ENCODE data around the gene ARHGEF26. TPM values are rescaled to one million over a fixed set of nuclear protein-coding genes. Genes with fewer than 3 reads are reported as not detected.

ARHGEF26 gene
- total RNA-seq, 1 donor from 2014 or later, result 33.8 TPM

GRCh38 chr3:154290187-154290586 lies 169.0 kb downstream of the ARHGEF26 start:
- H3K4me1 ChIP-seq, result no peaks in the 10 kb centered on the region
- TF ChIP-seq CTCF (IDR thresholded peaks at IDR 0.05), result no peak
- peaks cover 48 to 83% of the 10 kb centered on the region in 2 donors for H3K36me3 ChIP-seq
- DNase-seq (ENCODE audit: low spot score in 2 of 2), result no peak
- H3K27ac ChIP-seq, result no peak overlapping the region
- H3K9me3 ChIP-seq, result no peaks in the 10 kb centered on the region
- no peaks in the 10 kb centered on the region for H3K27me3 ChIP-seq
- H3K4me3 ChIP-seq, result no peak overlapping the region
- intact Hi-C loops (cut with DNase I), result no loop called here

- Histone ChIP-seq H3K27me3 (no peaks in the 10 kb centered on the region), H3K4me3 (no peak overlapping the region), H3K27ac (no peak overlapping the region), H3K36me3 (peaks cover 44 to 92% of the 10 kb centered on the region in 2 donors), H3K4me1 (no peaks in the 10 kb centered on the region), H3K9me3 (no peaks in the 10 kb centered on the region)
- intact Hi-C loops (cut with DNase I), result no loop called here
- no peak for TF ChIP-seq CTCF (IDR thresholded peaks at IDR 0.05)
- no peak for DNase-seq (ENCODE audit: low spot score in 2 of 2)
These were observed 172.8 kb downstream of the ARHGEF26 start for GRCh38 chr3:154294016-154294415.

GRCh38 chr3:154301561-154301960 lies 180.4 kb downstream of the ARHGEF26 start:
- no peaks in the 10 kb centered on the region for H3K27me3 ChIP-seq
- H3K4me3 ChIP-seq, result no peak overlapping the region
- H3K4me1 ChIP-seq, result no peaks in the 10 kb centered on the region
- no peak overlapping the region for H3K27ac ChIP-seq
- intact Hi-C loops (cut with DNase I), result no loop called here
- peaks cover 41 to 95% of the 10 kb centered on the region in 2 donors for H3K36me3 ChIP-seq
- DNase-seq (ENCODE audit: low spot score in 2 of 2), result no peak
- no peak for TF ChIP-seq CTCF (IDR thresholded peaks at IDR 0.05)
- H3K9me3 ChIP-seq, result no peaks in the 10 kb centered on the region

GRCh38 chr3:154304116-154304786 lies 183.1 kb downstream of the ARHGEF26 start:
- no peak overlapping the region for H3K4me3 ChIP-seq
- no peak overlapping the region for H3K27ac ChIP-seq
- intact Hi-C loops (cut with DNase I), result no loop called here
- DNase-seq (ENCODE audit: low spot score in 2 of 2), result no peak
- H3K27me3 ChIP-seq, result no peaks in the 10 kb centered on the region
- no peak for TF ChIP-seq CTCF (IDR thresholded peaks at IDR 0.05)
- no peaks in the 10 kb centered on the region for H3K4me1 ChIP-seq
- peaks cover 48 to 83% of the 10 kb centered on the region in 2 donors for H3K36me3 ChIP-seq
- H3K9me3 ChIP-seq, result no peaks in the 10 kb centered on the region

GRCh38 chr3:154304936-154305335 lies 183.7 kb downstream of the ARHGEF26 start:
- H3K4me1 ChIP-seq, result no peaks in the 10 kb centered on the region
- no peak overlapping the region for H3K27ac ChIP-seq
- H3K27me3 ChIP-seq, result no peaks in the 10 kb centered on the region
- no peak for DNase-seq (ENCODE audit: low spot score in 2 of 2)
- H3K9me3 ChIP-seq, result no peaks in the 10 kb centered on the region
- no peak for TF ChIP-seq CTCF (IDR thresholded peaks at IDR 0.05)
- H3K36me3 ChIP-seq, result peaks cover 47 to 76% of the 10 kb centered on the region in 2 donors
- no peak overlapping the region for H3K4me3 ChIP-seq
- intact Hi-C loops (cut with DNase I), result no loop called here

Measured in ascending aorta (tissue), 2 donors.